HG02610 (cell line): ENCODE data around the gene SERINC2.
"Not testable (repeated sequence)": the region's sequence is repeated elsewhere in the genome, so short reads cannot be mapped to it uniquely, and the experiment has no call there.

ENCODE experiments used
- ATAC-seq: cut with Tn5 transposase; IDR thresholded peaks from one replicate; pipeline ENCODE4 v1.9.1; 2021; ENCODE audit warnings: mild to moderate bottlenecking, moderate library complexity; ENCODE audit not compliant: unreplicated experiment

SERINC2 gene

DNA sequence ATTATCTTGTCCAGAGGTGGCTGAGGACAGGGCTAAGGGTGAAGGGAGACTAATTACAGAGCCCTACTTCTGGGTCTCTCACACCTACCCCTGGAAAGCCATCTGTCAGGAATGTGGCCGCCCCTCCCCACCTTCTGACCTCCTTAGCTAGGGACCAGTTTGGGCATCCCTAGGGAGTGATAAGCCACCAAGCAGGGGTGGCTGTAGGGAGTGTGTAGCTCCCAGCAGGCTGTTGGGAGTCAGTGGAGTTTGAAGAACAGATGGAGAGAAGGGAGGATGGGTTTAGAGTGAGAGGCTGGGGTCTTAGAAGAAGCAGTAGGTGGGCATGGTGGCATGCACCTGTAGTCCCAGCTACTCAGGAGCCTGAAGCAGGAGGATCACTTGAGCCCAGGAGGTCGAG is 808 bp upstream of the SERINC2 start:
- ATAC-seq: no peak

GRCh38 chr1:31413405-31414001 is 490 bp downstream of the SERINC2 start:
- ATAC-seq: no peak

DNA sequence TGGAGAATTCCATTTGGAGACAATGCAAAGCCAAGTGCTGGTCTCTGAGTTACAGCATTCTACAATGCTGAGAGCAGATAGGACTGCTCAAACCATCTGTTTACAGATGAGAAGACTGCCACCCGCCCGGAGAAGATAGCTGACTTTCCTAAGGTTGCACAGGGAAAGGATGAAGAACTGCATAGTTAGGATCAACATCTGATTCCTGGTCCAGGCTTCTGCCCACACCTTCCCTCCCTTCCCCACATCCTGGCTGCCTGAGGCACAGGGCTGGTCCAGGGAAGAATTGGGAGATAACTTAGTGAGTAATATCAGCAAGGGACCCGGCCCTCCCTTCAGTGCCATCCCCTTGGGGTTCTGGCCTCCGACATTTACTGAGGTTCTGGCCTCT is 2.0 kb downstream of the SERINC2 start:
- no peak for ATAC-seq

- ATAC-seq: no peak
These were observed 2.6 kb downstream of the SERINC2 start for GRCh38 chr1:31415658-31416057.

- ATAC-seq: no peak
These were observed 3.2 kb downstream of the SERINC2 start for GRCh38 chr1:31416101-31416736.

DNA sequence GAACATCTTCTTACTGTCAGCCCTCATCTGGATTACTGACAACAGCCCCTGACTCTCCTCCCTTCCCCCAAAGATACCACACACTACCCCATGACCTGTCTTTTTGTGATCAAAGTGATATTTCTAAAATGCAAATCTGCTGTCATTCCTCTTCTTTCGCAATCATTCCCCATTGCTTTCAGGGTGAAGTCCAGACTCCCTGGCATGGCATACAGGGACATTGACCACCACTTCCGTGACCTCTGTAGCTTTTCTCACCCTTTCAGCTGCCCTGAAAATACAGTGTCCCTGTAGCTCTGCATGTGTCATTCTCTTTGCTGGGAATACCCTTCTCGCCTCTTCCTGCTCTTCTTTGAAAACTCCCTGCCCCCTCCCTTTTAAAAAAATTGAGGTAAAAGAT is 4.1 kb downstream of the SERINC2 start:
- ATAC-seq: no peak

DNA sequence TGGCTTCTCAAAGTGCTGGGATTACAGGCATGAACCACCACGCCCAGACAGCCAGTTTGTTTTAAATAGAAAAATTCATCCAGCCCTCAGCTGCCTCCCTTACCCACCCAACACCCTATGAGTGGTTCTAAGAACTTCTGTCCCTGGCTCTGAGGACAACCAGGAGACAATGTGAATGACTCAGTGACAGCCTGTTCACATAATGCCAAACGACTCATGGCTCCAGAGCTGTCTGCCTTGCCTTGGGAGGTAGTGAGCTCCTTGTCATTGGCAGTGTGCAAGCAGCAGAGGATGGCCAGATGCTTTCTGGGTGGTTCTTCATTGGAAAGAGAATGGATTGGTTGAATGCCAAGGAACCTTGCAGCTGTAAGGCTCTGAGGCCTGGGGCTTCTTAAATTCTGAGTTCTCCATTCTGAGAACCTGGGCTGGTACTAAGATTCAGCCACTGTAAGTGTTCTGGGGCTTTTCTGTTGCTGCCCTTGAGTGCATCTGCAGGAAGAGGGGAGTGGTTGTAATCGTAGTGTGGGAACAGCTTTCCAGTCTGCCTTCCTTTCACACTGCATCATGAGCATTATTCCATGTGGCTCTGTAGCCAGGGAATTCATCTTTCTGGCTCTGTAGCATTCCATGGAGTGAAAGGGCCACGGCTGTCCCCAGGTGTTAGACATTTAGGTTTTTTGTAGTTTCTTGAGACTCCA is 5.8 kb downstream of the SERINC2 start:
- no peak for ATAC-seq

DNA sequence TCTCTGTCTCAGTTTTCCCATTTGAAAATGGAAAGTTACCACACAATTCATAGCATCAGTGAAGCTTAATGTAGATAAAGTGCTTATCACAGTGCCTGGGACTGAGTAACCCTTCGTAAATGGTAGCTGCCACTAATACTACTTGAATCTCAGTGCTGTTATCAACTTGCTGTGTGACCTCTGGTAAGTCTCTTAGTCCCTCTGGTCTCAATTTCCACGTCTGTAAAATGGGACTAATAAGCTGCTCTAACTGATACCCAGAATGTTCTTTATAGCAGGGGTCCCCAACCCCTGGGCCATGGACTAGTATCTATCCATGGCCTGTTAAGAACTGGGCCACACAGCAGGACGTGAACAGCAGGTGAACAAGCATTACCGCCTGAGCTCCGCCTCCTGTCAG is 7.7 kb downstream of the SERINC2 start:
- ATAC-seq: no peak

DNA sequence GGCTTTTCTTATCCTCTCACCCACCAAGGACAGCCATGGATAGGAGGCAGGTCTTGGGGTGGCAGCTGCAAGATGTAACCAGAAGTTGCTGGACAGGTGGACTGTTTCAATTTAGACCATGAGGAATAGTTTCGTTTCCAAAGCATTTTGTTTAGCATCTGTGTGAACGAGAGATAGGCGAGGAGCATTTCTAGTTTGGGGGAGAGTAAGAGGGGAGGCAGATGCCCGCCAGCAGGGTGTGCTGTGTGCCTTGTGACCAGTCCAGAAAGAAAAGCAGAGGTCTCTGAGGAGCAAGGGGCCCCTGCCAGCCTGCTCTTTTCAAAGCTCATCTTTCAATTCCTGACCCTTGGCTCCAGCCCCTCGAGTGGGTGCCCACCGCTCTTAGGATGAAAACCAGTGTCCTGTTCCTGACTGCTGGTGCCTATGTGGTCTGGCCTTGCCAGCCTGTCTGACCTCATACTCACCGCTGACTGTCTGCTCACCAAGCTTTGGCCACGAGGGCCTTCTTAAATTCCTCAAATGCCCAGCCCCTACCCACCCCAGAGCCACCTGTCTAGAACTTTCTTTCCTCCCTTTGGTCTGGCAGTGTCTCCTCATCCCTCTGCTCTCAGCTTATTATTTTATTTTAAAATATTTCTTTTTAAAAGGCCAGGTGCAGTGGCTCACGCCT is 8.5 kb downstream of the SERINC2 start:
- ATAC-seq: no peak

- no peak for ATAC-seq
These were observed 9.7 kb downstream of the SERINC2 start for GRCh38 chr1:31422505-31423319.

DNA sequence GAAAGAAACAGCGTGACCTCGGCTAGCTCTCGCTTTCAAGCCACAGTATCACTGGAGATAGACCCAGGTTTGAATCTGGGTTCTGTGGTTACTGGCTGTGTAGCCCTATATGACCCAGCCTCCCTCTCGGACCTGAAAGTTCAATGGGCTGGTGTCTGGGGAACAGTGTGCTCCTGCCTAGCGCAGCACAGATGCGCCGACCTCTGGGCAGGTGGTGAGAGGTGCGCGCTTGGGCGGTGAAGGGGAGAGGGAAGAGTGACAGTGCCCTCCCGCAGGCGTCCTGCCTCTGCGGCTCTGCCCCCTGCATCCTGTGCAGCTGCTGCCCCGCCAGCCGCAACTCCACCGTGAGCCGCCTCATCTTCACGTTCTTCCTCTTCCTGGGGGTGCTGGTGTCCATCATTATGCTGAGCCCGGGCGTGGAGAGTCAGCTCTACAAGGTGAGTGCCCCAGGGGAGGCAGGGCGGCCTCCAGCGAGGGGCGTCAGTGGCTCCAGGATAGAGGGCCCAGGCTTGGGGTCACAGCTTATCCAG is 10.5 kb downstream of the SERINC2 start:
- ATAC-seq: peak; percentile 81

DNA sequence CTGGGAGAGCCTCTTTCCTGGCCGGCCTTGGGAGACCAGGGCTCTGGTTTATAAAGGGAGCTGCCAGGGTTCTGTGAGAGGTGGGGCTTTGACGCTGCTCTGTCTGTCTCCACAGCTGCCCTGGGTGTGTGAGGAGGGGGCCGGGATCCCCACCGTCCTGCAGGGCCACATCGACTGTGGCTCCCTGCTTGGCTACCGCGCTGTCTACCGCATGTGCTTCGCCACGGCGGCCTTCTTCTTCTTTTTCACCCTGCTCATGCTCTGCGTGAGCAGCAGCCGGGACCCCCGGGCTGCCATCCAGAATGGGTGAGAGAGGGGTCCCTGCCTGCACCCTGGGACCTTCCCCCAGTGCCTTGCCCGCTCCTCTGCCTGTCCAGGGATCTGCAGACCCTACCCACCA is 11.6 kb downstream of the SERINC2 start:
- ATAC-seq: no peak

GRCh38 chr1:31425301-31426081 is 12.5 kb downstream of the SERINC2 start:
- ATAC-seq: no peak

DNA sequence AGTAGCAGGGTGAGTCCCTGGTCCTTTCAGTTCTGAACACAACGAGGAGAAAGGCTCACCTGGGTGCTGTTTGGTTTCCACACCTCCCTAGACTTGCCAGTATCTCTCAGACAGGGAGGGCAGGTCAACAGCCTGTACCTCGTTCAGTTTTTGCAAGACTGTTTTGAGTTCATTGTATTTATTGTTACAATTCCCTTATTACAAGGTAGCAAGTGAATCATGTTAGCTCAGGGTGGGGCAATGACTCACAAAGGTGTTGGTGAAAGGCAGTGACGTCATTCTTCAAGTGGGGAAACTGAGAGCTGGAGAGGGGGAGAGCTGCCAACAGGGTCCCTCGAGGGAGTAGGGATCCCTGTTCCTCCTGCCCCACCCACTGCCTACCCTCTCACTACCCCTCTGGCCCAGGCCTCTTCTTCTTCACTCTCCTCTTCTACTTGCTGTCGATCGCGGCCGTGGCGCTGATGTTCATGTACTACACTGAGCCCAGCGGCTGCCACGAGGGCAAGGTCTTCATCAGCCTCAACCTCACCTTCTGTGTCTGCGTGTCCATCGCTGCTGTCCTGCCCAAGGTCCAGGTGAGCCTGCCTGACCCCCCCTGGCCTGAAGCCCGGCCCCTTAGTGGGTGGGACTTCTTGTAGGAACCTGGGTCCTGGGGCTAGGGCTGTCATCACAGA is 13.4 kb downstream of the SERINC2 start:
- no peak for ATAC-seq

GRCh38 chr1:31427322-31427721 is 14.3 kb downstream of the SERINC2 start:
- ATAC-seq: no peak

GRCh38 chr1:31428436-31429221 is 15.6 kb downstream of the SERINC2 start:
- ATAC-seq: no peak

- ATAC-seq: no peak
These were observed 16.6 kb downstream of the SERINC2 start for GRCh38 chr1:31429583-31429982.

DNA sequence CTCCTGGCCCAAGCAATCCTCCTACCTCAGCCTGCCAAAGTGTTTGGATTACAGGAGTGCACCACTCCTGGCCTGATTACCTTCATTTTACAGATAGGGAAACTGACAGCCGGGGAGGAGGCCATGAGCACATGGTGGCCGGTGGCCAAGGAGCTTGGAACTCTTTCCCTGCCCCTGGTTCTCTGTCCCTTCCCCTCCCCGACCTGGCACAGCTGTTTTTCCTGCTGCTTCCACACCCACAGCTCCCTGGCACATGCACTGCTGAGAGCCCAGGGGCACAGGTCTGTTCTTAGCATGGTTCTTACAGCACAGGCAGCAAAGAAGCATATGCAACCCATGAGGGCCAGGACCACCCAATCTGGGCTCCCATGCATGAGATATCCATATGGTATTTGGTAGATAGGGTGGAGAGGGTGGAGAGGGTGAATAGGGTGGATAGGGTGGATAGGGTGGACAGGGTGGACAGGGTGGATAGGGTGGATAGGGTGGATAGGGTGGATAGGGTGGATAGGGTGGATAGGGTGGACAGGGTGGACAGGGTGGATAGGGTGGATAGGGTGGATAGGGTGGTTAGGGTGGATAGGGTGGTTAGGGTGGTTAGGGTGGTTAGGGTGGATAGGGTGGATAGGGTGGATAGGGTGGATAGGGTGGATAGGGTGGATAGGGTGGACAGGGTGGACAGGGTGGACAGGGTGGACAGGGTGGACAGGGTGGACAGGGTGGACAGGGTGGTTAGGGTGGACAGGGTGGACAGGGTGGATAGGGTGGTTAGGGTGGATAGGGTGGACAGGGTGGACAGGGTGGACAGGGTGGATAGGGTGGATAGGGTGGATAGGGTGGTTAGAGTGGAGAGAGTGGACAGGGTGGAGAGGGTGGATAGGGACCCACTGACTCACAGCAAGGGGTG is 18.6 kb downstream of the SERINC2 start:
- ATAC-seq: not testable (repeated sequence)
